Stimulated activated effector memory CD8-positive, alpha-beta T cell treated with anti-CD3 and anti-CD28 coated beads, Interleukin-12 subunit alpha, Interleukin-12 subunit beta, amount 100 ng/mL, for 72 hours (primary cell): ENCODE data around the gene CDC73.
"Not testable (repeated sequence)": the region's sequence is repeated elsewhere in the genome, so short reads cannot be mapped to it uniquely, and the experiment has no call there.

ENCODE experiments used
- ATAC-seq: fragments of 150-1000 bp; cut with Tn5 transposase; 2 replicates; pipeline ENCODE4 v1.10.0; 2021
- DNase-seq, 2 donors: peaks; one replicate each; pipeline ENCODE4 v3.0.0; 2021 to 2022; ENCODE audit warnings: low spot score in 2 of 2
- H3K27ac Mint-ChIP-seq: one replicate; pipeline ENCODE4 v1.8.0; 2022; ENCODE audit warnings: mild to moderate bottlenecking, mixed read lengths
- H3K36me3 Mint-ChIP-seq: one replicate; pipeline ENCODE4 v1.8.0; 2022; ENCODE audit warnings: mild to moderate bottlenecking, mixed read lengths
- H3K4me1 Mint-ChIP-seq: one replicate; pipeline ENCODE4 v1.8.0; 2022; ENCODE audit warnings: mixed read lengths
- H3K4me3 Mint-ChIP-seq: one replicate; pipeline ENCODE4 v1.8.0; 2022; ENCODE audit warnings: mild to moderate bottlenecking, mixed read lengths
- H3K9me3 Mint-ChIP-seq: one replicate; pipeline ENCODE4 v1.8.0; 2022; ENCODE audit warnings: mixed read lengths

The CDC73 gene

DNA sequence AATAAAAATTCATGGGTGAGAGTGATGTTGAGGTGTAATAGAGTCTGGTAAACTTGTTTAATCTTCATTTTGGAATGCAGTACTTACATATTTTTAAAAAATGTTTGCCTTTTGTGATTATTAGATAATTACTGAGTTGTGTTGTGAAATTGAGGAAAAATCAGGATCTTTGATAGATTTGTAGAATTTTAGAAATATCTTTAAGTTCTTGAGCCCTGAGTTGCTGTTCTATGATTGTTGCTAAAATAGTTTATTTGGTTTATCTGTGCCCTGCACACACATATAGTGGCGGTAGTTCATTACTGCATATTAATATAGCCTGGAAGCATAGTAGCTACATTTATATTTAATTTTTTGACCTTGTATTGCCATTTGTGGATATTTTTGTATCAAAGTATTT, 62.9 kb downstream of the CDC73 start:
- Mint-ChIP-seq H3K27ac (peak overlapping the region; percentile 48), H3K4me1 (peaks cover 19% of the 10 kb centered on the region), H3K36me3 (peaks cover 26% of the 10 kb centered on the region), H3K9me3 (no peaks in the 10 kb centered on the region), H3K4me3 (peak overlapping the region; percentile 62)
- ATAC-seq = no peak
- DNase-seq = no peak

DNA sequence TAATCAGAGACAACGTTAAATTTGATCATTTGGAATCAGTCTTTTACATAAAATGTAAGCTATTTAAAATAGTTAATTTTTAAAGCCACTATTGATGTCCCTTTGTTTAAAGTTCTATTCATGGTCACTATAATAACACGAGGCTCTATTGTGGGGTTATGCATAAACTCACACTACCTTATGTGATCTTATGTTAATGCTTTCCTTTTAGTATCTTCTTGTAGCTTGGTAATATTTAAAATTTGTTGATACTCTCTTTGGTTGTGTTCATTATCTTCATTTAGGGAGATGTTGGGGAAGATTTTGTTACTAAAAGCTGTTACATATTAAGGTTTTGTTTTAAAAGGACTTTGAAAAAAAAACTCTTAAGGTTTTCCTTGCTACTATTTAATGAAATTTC, 63.4 kb downstream of the CDC73 start:
- H3K27ac Mint-ChIP-seq = peak overlapping the region; percentile 48
- peaks cover 23% of the 10 kb centered on the region for H3K4me1 Mint-ChIP-seq
- H3K4me3 Mint-ChIP-seq = peak overlapping the region; percentile 62
- H3K9me3 Mint-ChIP-seq = no peaks in the 10 kb centered on the region
- H3K36me3 Mint-ChIP-seq = peaks cover 24% of the 10 kb centered on the region
- no peak for ATAC-seq
- no peak for DNase-seq

DNA sequence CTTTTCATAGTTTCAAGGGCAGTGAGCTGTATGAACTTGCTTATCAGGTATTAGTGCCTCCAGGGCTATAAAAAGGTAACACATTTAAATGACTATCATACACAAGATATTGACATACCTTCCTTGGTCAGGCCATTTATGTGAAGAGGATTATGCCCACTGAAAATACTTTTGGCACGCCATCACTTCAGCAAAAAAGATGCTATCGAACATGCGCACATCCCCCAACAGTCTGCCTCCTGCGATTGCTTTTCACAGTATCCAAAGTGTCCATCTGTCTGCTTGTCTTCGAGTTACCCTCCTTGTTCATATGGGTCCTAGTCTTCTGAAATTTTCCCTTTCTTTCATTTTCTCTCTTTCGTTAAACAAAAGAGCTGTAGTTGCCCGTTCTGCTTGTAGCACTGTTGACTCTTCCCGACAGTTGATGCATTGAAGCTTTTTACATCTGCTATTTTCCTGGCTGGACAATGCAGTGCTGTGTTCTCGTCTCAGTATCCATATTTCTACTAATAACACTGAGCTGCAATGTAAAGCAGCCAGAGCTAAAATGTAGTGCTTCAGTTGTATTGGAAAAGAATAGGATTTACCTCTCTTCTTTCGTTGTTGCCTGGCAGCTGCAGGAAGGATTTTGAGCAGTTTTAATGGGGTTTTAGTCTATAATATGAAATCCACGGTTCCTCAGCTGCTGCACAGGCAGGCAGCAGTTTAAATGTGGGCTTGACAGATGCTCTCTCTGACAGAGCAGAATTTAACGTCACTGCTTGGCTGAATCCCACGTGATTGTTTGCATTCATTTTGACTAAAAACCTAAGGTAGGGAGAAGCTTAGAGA, 64.3 kb downstream of the CDC73 start, which contains the start of gene B3GALT2:
TSS of gene B3GALT2 (minus strand) at position 713 of the 831 bp plus-strand sequence. CDS start 5,051 bp downstream, outside the sequence.
- peaks cover 15% of the 10 kb centered on the region for H3K36me3 Mint-ChIP-seq
- ATAC-seq (peak; percentile 89), DNase-seq (no peak)
- peak within 1 kb of the TSS; percentile 48 for H3K27ac Mint-ChIP-seq
- peaks cover 30% of the 10 kb centered on the region for H3K4me1 Mint-ChIP-seq
- H3K9me3 Mint-ChIP-seq = no peaks in the 10 kb centered on the region
- H3K4me3 Mint-ChIP-seq = peak within 1 kb of the TSS; percentile 62

DNA sequence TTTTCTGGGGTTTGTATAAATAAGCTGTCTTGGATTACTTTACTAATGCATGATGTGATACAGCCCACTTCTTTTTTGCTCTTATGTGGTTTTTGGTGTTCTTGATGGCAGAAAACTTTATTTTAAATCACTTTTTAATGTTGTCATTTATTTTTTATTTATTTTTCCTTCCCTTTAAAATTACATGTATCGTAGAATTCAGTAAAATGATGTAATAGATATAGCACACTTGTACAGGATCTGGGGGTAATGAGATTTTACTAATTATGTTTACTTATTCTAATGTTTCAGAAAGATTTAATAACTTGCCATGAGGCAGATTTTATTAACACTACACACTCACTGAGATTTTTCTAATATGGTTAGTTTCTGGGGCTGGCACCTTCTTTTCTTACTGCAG, 65.3 kb downstream of the CDC73 start:
- DNase-seq (no peak), ATAC-seq (no peak)
- H3K9me3 Mint-ChIP-seq = no peaks in the 10 kb centered on the region
- H3K4me3 Mint-ChIP-seq = peak overlapping the region; percentile 62
- H3K36me3 Mint-ChIP-seq = peaks cover 6% of the 10 kb centered on the region
- peaks cover 30% of the 10 kb centered on the region for H3K4me1 Mint-ChIP-seq
- peak overlapping the region; percentile 48 for H3K27ac Mint-ChIP-seq

DNA sequence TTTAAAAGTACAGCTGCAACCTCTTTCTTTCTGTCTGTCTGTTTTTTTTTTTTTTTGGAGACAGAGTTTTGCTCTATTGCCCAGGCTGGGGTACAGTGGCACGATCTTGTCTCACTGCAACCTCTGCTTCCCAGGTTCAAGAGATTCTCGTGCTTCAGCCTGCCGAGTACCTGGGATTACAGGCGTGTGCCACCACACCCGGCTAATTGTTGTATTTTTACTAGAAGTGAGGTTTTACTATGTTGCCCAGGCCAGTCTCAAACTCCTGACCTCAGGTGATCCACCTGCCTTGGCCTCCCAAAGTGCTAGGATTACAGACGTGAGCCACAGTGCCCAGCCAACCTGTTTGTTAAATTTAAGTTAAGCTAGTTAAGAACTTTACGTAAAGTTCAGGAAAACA, 67.1 kb downstream of the CDC73 start:
- H3K4me3 Mint-ChIP-seq = peak overlapping the region; percentile 62
- ATAC-seq = not testable (repeated sequence)

DNA sequence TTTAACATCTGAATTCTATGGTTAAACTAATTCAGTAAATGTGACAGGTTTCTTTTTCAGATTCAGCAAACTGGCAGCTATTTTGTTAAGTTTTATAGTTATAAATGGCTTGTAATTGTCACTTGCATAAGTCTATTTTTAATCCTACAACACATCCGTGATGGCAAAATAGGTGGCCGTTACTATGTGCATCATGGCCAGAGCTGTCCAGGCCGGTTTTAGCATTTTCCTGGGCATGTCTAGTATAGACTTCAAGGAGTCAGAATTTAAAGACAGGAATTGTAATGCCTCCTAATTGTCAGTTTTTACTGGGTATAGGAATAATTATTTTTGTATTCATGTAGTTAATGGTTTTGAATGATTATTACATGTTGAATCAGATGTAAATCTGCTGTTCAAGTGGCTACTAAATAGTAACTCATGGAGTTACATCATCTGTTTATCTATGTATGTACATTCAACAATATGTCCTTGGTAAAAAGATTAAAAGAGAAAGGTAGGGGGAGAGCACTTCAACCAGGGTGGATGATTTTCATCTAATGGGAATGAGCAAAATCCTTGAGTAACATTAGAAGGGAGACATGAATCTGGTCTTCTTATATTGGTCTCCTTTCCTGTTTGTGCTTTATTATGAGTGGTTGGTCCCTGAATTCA, 67.7 kb downstream of the CDC73 start:
- H3K27ac Mint-ChIP-seq = peak overlapping the region; percentile 48
- ATAC-seq (no peak), DNase-seq (no peak)
- H3K4me3 Mint-ChIP-seq = no peak overlapping the region
- no peaks in the 10 kb centered on the region for H3K9me3 Mint-ChIP-seq
- H3K36me3 Mint-ChIP-seq = no peaks in the 10 kb centered on the region
- peaks cover 24% of the 10 kb centered on the region for H3K4me1 Mint-ChIP-seq

More for the DNA sequence above, 67.1 kb downstream of the CDC73 start:
- peaks cover 24% of the 10 kb centered on the region for H3K4me1 Mint-ChIP-seq
- DNase-seq, H3K36me3 Mint-ChIP-seq, H3K9me3 Mint-ChIP-seq: not testable (repeated sequence)
- peak overlapping the region; percentile 48 for H3K27ac Mint-ChIP-seq

DNA sequence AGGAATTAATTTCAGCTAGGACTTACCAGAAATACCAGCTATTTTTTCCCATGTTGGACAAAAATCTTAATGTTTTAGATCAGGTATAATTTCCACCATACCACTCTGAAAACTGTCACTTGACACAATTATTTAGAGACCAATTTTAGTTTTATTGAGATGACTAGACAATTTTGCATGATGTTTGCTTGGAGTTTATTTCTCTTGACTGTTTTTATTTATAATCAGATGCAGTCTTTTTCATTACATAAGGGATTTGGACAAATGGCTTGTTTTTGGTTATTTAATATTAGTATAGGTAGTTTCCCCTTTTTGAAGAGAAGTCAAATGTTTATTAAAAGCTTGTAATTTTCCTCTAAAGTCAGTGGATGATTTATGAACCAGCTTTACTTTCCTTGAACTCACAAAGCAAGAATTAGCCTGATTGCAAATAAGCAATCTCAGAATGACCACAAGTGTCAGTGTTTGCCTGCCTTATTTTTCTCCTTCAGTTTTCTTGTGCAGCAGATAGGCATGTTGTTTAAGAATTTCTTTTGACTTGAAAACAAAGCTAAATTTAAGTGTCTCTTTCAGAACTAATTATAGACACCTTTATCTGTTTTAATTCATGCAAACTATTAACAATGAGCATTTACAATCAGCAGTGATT, 68.4 kb downstream of the CDC73 start:
- peaks cover 24% of the 10 kb centered on the region for H3K4me1 Mint-ChIP-seq
- no peak overlapping the region for H3K4me3 Mint-ChIP-seq
- DNase-seq (no peak), ATAC-seq (no peak)
- peak overlapping the region; percentile 17 for H3K27ac Mint-ChIP-seq
- no peaks in the 10 kb centered on the region for H3K9me3 Mint-ChIP-seq
- H3K36me3 Mint-ChIP-seq = no peaks in the 10 kb centered on the region

DNA sequence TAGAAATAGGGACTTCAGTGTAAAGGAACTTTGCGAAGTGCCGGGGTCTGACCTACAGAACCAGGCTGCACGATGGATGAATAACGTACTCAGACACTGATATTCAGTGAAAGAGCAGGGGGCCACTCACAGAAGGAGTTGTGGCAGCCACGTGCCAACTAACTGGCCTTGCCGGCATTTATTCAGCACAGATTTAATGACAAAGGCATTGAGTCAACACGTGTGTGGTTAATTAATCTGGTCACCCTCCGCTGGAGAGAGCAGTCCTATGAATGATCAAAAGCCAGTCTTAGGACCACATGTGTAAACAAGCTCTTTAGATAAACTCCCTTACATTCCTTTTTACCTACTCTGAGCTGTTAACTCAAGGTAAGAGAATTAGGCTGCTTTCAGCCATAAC, 70.8 kb downstream of the CDC73 start:
- H3K27ac Mint-ChIP-seq = no peak overlapping the region
- H3K9me3 Mint-ChIP-seq = no peaks in the 10 kb centered on the region
- H3K4me3 Mint-ChIP-seq = no peak overlapping the region
- H3K36me3 Mint-ChIP-seq = no peaks in the 10 kb centered on the region
- ATAC-seq (no peak), DNase-seq (no peak)
- H3K4me1 Mint-ChIP-seq = peaks cover 31% of the 10 kb centered on the region

DNA sequence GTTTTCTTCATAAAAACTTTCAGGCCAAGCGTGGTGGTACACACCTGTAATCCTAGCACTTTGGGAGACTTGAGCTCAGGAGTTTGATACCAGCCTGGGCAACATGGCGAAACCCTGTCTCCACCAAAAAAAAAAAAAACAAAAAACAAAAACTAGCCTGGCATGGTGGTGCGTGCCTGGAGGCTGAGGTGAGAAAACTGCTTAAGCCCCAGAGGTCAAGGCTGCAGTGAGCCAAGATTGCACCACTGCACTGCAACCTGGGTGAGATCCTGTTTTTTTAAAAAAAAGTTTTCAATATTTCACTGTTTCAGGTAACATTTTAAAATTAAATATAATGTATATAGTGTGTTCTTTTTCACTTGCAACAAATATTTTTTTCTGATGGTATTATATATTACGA, 78.1 kb downstream of the CDC73 start:
- peaks cover 26% of the 10 kb centered on the region for H3K4me1 Mint-ChIP-seq
- DNase-seq (no peak), ATAC-seq (no peak)
- H3K27ac Mint-ChIP-seq = no peak overlapping the region
- no peaks in the 10 kb centered on the region for H3K9me3 Mint-ChIP-seq
- no peak overlapping the region for H3K4me3 Mint-ChIP-seq
- H3K36me3 Mint-ChIP-seq = peaks cover 25% of the 10 kb centered on the region

DNA sequence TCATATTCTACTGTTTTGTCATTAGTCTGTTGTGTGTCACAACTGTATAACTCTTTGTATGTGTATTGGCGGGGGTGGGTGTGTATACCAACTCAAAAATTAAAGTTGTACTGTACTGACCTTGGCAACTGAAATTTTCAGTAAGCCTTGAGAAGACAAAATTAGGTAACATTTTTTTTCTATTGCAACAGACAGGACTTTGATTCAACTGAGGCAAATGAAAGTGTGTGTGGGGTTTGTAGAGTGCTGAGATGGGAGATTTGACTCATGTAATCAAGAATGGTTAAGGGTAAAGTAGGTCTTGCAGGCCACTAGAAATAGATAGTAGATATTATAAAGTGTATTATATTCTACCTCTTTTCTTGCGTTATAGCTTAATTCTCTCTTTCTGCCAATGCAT, 79.2 kb downstream of the CDC73 start:
- H3K9me3 Mint-ChIP-seq = peaks cover 5% of the 10 kb centered on the region
- H3K4me1 Mint-ChIP-seq = peaks cover 18% of the 10 kb centered on the region
- H3K4me3 Mint-ChIP-seq = no peak overlapping the region
- no peak overlapping the region for H3K27ac Mint-ChIP-seq
- DNase-seq = no peak
- no peak for ATAC-seq
- H3K36me3 Mint-ChIP-seq = peaks cover 36% of the 10 kb centered on the region

DNA sequence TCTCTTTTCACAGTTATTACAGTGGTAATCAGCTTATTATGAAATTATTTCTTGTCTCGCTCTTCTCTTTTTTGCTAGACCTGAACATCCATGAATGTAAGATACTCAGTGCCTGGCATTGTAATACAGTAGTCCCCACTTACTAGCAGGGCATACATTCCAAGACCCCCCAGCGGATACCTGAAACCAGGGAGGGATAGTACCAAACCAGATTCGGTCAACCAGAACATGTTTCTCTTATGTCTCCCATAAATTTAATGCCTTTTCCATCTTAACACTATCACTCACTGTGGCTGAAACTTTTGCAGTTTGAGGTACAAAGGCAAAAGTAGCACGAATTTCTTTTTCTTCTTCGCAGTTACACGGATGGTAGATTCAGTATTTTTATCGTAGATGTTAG, 89.2 kb downstream of the CDC73 start:
- H3K4me3 Mint-ChIP-seq = no peak overlapping the region
- no peak overlapping the region for H3K27ac Mint-ChIP-seq
- peaks cover 7% of the 10 kb centered on the region for H3K9me3 Mint-ChIP-seq
- ATAC-seq (no peak), DNase-seq (no peak)
- peaks cover 68% of the 10 kb centered on the region for H3K36me3 Mint-ChIP-seq
- H3K4me1 Mint-ChIP-seq = peaks cover 17% of the 10 kb centered on the region

DNA sequence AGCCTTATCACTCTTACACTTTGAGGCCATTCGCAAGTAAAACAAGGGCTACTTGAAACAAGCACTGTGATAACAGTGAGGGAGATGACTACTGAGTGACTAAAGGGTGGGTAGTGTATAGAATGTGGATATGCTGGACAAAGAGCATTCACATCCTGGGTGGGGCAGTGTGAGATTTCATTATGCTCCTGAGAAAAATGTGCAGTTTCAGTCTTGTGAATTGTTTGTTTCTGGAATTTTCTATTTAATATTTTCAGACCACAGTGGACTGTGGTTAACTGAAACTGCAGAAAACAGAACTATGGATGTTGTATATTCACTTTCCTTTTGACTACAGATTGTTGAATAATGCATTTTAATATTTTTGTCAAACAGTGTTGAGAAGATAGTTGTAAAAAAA, 89.7 kb downstream of the CDC73 start:
- Mint-ChIP-seq H3K9me3 (peaks cover 7% of the 10 kb centered on the region), H3K4me1 (peaks cover 17% of the 10 kb centered on the region), H3K36me3 (peaks cover 68% of the 10 kb centered on the region), H3K27ac (no peak overlapping the region), H3K4me3 (no peak overlapping the region)
- no peak for DNase-seq
- ATAC-seq = peak; percentile 76

DNA sequence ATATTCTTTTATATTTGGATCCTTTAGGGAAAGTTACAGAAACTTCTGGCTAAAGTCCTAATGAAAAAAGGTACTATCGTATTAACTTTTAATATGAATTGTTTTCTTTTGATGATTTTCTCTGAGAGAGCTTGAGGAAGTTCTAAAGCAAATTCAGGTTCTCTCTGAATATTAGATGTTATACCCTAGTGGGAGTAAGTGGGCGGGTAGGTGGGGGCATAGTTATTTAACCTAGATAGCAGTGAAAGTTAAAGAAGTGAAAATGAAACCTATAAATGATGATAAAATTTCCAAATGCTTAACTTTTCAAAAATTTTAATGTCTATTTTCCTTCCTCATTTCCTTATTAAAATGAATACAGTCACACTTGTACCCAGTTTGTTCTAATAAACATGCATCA, 90.8 kb downstream of the CDC73 start:
- Mint-ChIP-seq H3K27ac (no peak overlapping the region), H3K4me3 (no peak overlapping the region), H3K4me1 (peaks cover 17% of the 10 kb centered on the region), H3K36me3 (peaks cover 71% of the 10 kb centered on the region), H3K9me3 (peaks cover 3% of the 10 kb centered on the region)
- DNase-seq = no peak
- ATAC-seq = no peak

DNA sequence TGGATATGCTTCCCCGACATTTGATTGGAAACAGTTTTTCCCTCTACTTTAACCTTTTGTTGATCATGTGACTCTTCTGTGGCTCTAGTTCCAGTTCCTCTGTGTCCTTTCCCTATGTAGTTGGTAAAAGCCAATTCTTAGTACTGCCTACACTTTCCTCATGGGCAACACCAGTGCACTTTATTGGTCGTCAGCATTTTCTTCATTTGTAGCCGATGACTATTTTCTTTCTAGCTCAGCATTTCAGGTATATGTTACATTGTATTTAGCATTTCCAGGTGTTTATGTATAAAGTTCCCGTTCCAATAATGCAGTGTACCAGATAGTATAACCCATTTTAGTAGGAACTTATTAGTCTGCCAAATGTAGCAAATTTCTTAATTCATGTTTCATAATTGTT, 92.2 kb downstream of the CDC73 start:
- no peak overlapping the region for H3K4me3 Mint-ChIP-seq
- peaks cover 72% of the 10 kb centered on the region for H3K36me3 Mint-ChIP-seq

DNA sequence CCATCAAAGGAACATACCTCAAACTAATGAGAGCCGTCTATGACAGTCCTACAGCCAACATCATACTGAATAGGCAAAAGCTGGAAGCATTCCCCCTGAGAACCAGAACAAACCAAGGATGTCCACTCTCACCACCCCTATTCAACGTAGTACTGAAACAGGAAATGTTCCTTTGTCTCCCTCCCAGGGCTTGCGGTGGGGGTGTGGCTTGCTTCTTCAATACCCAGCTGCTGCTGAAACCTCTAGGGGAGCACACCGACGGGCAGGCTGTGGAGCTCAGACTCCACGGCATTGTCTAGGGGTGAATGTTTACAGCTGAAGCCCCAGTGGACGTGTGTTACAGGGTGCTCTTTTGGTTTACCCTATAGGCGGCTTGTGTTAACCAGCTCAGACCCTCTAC, 95.1 kb downstream of the CDC73 start:
- Mint-ChIP-seq H3K36me3 (peaks cover 65% of the 10 kb centered on the region), H3K27ac (peak overlapping the region; percentile 35), H3K4me3 (no peak overlapping the region), H3K9me3 (no peaks in the 10 kb centered on the region), H3K4me1 (peaks cover 11% of the 10 kb centered on the region)
- ATAC-seq = no peak
- no peak for DNase-seq

More for the DNA sequence above, 92.2 kb downstream of the CDC73 start:
- DNase-seq (no peak), ATAC-seq (no peak)
- Mint-ChIP-seq H3K9me3 (no peaks in the 10 kb centered on the region), H3K4me1 (peaks cover 17% of the 10 kb centered on the region), H3K27ac (no peak overlapping the region)
